HEK293T (cell line): ENCODE results near the gene SCAMP1.

ENCODE experiments used
- ARNT ChIP-seq: fragments of 450-650 bp; IDR thresholded peaks from 2 replicates; pipeline ENCODE4 v1.6.1; 2017; ENCODE audit warnings: mild to moderate bottlenecking
- BHLHE40 ChIP-seq: fragments of 450-650 bp; IDR thresholded peaks from 2 replicates; pipeline ENCODE4 v1.6.1; 2016; ENCODE audit warnings: mild to moderate bottlenecking, moderate library complexity, borderline replicate concordance
- CTBP1 ChIP-seq: fragments of 450-650 bp; IDR thresholded peaks from 2 replicates; pipeline ENCODE4 v1.6.1; 2016; ENCODE audit warnings: borderline replicate concordance
- ELF4 ChIP-seq: fragments of 450-650 bp; IDR thresholded peaks from 2 replicates; pipeline ENCODE4 v1.6.1; 2017; ENCODE audit warnings: antibody characterized with exemption
- FOXA1 ChIP-seq: fragments of 450-650 bp; IDR thresholded peaks from 2 replicates; pipeline ENCODE4 v1.6.1; 2016; ENCODE audit warnings: mild to moderate bottlenecking
- FOXK2 ChIP-seq: fragments of 450-650 bp; IDR thresholded peaks from 2 replicates; pipeline ENCODE4 v1.6.1; 2016; ENCODE audit warnings: mild to moderate bottlenecking
- L3MBTL2 ChIP-seq: fragments of 450-650 bp; conservative IDR thresholded peaks from 2 replicates; pipeline ENCODE4 v1.6.1; 2016; ENCODE audit warnings: mild to moderate bottlenecking
- NFRKB ChIP-seq: fragments of 450-650 bp; IDR thresholded peaks from 2 replicates; pipeline ENCODE4 v1.6.1; 2016; ENCODE audit warnings: mild to moderate bottlenecking, moderate library complexity
- SP1 ChIP-seq: fragments of 450-650 bp; IDR thresholded peaks from 2 replicates; pipeline ENCODE4 v1.6.1; 2017
- ZNF384 ChIP-seq: fragments of 450-650 bp; IDR thresholded peaks from 2 replicates; pipeline ENCODE4 v1.6.1; 2016
- TF ChIP-seq, protein P1 (sequence below): fragments of 450-650 bp; IDR thresholded peaks from 2 replicates; pipeline ENCODE4 v1.6.1; 2016

DNA sequence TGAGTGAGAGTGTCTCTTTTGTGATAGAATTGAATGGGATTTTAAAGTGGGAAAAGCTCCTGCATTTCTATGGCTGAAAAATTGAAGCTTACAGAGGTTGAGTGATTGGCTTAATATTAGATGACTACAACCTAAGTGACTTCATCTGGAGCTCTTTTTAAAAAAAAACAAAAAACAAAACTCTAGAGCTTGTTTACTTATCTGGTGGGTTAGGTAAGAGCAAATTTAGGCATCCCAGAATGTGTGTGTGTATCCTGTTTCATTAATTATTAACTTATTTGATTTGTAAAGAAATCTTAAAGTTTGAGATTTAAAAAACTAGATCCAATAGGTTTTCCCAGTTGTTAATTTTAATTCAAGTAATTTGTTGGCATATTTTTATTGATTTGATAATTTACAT is 60.1 kb downstream of the SCAMP1 start:
- TF ChIP-seq SP1: no peak
- TF ChIP-seq ELF4: no peak
- TF ChIP-seq, protein P1, sequence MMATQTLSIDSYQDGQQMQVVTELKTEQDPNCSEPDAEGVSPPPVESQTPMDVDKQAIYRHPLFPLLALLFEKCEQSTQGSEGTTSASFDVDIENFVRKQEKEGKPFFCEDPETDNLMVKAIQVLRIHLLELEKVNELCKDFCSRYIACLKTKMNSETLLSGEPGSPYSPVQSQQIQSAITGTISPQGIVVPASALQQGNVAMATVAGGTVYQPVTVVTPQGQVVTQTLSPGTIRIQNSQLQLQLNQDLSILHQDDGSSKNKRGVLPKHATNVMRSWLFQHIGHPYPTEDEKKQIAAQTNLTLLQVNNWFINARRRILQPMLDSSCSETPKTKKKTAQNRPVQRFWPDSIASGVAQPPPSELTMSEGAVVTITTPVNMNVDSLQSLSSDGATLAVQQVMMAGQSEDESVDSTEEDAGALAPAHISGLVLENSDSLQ: no peak
- no peak for TF ChIP-seq ZNF384
- no peak for TF ChIP-seq L3MBTL2
- no peak for TF ChIP-seq ARNT
- no peak for TF ChIP-seq NFRKB
- TF ChIP-seq BHLHE40: no peak
- no peak for TF ChIP-seq FOXK2
- no peak for TF ChIP-seq FOXA1
- TF ChIP-seq CTBP1: no peak
